ENCODE results near the gene LBX1. TPM values are rescaled to one million over a fixed set of nuclear protein-coding genes. Genes with fewer than 3 reads are reported as not detected.

The LBX1 gene
- total RNA-seq, 2 donors from 2014 or later, result not detected

DNA sequence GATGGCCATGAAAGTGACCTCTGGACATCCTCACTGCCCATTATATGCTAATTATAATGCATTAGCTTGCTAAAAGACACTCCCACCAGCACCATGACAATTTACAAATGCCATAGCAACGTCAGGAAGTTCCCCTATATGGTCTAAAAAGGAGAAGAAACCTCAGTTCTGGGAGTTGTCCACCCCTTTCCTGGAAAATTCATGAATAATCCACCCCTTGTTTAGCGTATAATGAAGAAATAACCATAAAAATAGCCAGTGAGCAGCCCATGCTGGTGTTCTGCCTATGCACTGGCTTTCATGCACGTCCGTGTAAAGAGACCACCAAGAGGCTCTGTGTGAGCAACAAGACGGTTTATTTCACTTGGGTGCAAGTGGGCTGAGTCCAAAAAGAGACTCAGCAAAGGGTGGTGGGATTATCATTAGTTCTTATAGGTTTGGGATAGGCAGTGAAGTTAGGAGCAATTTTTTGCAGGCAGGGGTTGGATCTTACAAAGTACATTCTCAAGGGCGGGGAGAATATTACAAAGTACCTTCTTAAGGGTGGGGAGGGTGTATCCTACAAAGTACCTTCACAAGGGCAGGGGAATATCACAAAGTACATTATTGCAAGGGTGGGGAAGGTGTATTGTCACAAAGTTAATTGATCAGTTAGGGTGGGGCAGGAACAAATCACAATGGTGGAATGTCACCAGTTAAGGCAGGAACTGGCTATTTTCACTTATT lies 45.6 kb downstream of the LBX1 start:
- H3K4me3 Mint-ChIP-seq, result no peak overlapping the region
- Histone ChIP-seq H3K36me3 (ENCODE audit: control insufficient read depth, insufficient read depth, low read length) (no peaks in the 10 kb centered on the region), H3K9me3 (ENCODE audit: control insufficient read depth, low read length) (no peaks in the 10 kb centered on the region), H3K4me1 (ENCODE audit: control insufficient read depth, insufficient read depth, low read length) (no peaks in the 10 kb centered on the region), H3K27me3 (ENCODE audit: control insufficient read depth, insufficient read depth, low read length, poor library complexity, severe bottlenecking) (no peaks in the 10 kb centered on the region), H3K4me3 (ENCODE audit: low read length) (no peak overlapping the region), H3K9ac (ENCODE audit: extremely low read depth, low read length, poor library complexity, severe bottlenecking) (no peak overlapping the region), H3K27ac (ENCODE audit: low read depth, low read length) (no peak overlapping the region)
- no peak overlapping the region for H3K27ac Mint-ChIP-seq
- H3K36me3 Mint-ChIP-seq (ENCODE audit: low read depth), result no peaks in the 10 kb centered on the region
- no peak for DNase-seq
- TF ChIP-seq, protein P1, sequence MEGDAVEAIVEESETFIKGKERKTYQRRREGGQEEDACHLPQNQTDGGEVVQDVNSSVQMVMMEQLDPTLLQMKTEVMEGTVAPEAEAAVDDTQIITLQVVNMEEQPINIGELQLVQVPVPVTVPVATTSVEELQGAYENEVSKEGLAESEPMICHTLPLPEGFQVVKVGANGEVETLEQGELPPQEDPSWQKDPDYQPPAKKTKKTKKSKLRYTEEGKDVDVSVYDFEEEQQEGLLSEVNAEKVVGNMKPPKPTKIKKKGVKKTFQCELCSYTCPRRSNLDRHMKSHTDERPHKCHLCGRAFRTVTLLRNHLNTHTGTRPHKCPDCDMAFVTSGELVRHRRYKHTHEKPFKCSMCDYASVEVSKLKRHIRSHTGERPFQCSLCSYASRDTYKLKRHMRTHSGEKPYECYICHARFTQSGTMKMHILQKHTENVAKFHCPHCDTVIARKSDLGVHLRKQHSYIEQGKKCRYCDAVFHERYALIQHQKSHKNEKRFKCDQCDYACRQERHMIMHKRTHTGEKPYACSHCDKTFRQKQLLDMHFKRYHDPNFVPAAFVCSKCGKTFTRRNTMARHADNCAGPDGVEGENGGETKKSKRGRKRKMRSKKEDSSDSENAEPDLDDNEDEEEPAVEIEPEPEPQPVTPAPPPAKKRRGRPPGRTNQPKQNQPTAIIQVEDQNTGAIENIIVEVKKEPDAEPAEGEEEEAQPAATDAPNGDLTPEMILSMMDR (conservative IDR thresholded peaks at IDR 0.05), result no peak
- peaks cover 4% of the 10 kb centered on the region for H3K27me3 Mint-ChIP-seq (ENCODE audit: insufficient read depth)
- H3K4me1 Mint-ChIP-seq, result no peaks in the 10 kb centered on the region
- no peaks in the 10 kb centered on the region for H3K9me3 Mint-ChIP-seq
- 83 to 95% methylated on average over 4 to 6 of the region's 6 CpGs for WGBS, 2 experiments (ENCODE audit: insufficient coverage in 1 of 2, insufficient read length in 1 of 2)

DNA sequence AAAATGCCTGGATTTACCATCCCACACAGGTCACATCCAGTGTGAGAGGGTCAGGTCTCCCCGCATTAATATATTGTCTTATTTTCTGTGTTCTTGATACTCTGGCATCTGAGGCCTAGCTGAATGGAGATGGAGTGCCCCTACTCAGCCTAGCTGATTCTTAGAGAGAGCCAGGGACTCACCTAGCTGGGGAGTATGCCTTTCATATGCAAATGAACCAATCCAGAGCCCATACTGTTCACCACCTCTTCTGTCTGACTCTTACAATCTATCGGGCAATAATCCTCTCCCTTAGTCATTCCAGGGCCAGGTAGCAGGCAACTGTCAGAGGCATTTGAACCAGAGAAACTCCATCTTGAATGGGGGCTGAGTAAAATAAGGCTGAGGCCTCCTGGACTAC lies 46.3 kb downstream of the LBX1 start:
- no peaks in the 10 kb centered on the region for H3K36me3 Mint-ChIP-seq (ENCODE audit: low read depth)
- 59% methylated on average over 2 of the region's 2 CpGs; no CpG with 5 or more reads in 1 of the 2 experiments for WGBS, 2 experiments (ENCODE audit: insufficient coverage in 1 of 2, insufficient read length in 1 of 2)
- DNase-seq, result peak; percentile 49
- peaks cover 8% of the 10 kb centered on the region for H3K27me3 Mint-ChIP-seq (ENCODE audit: insufficient read depth)
- no peak overlapping the region for H3K4me3 ChIP-seq (ENCODE audit: low read length)
- H3K4me1 Mint-ChIP-seq, result no peaks in the 10 kb centered on the region
- H3K9ac ChIP-seq (ENCODE audit: extremely low read depth, low read length, poor library complexity, severe bottlenecking), result no peak overlapping the region
- H3K36me3 ChIP-seq (ENCODE audit: control insufficient read depth, insufficient read depth, low read length), result no peaks in the 10 kb centered on the region
- H3K9me3 Mint-ChIP-seq, result no peaks in the 10 kb centered on the region
- H3K27ac Mint-ChIP-seq, result no peak overlapping the region
- no peaks in the 10 kb centered on the region for H3K9me3 ChIP-seq (ENCODE audit: control insufficient read depth, low read length)
- TF ChIP-seq, protein P1 (conservative IDR thresholded peaks at IDR 0.05), result no peak
- no peak overlapping the region for H3K4me3 Mint-ChIP-seq
- H3K4me1 ChIP-seq (ENCODE audit: control insufficient read depth, insufficient read depth, low read length), result no peaks in the 10 kb centered on the region
- no peaks in the 10 kb centered on the region for H3K27me3 ChIP-seq (ENCODE audit: control insufficient read depth, insufficient read depth, low read length, poor library complexity, severe bottlenecking)
- H3K27ac ChIP-seq (ENCODE audit: low read depth, low read length), result no peak overlapping the region

Other genes with a start within 250 kb of the LBX1 start
- gene MRPL43, start 242.0 kb downstream of the LBX1 start, total RNA-seq, result 10 to 100 TPM; 68.9 to 72.8 TPM
- gene TWNK, start 241.9 kb downstream of the LBX1 start, total RNA-seq, result 10 to 100 TPM; 11.2 to 15.1 TPM
- 10 to 100 TPM; 76.8 to 85.9 TPM for gene LZTS2, start 229.7 kb downstream of the LBX1 start, total RNA-seq
- 1 to 10 TPM in 1 of 2 donors, under 1 TPM in 1; 0.49 to 1.1 TPM for gene PDZD7, start 198.3 kb downstream of the LBX1 start, total RNA-seq
- 1 to 10 TPM; 1.8 to 2.1 TPM for gene SFXN3, start 198.2 kb downstream of the LBX1 start, total RNA-seq
- gene KAZALD1, start 167.5 kb downstream of the LBX1 start, total RNA-seq, result 10 to 100 TPM in 1 of 2 donors, 1 to 10 TPM in 1; 5.2 to 10.0 TPM
- not detected for gene TLX1, start 98.2 kb downstream of the LBX1 start, total RNA-seq
- gene BTRC, start 124.7 kb upstream of the LBX1 start, total RNA-seq, result 10 to 100 TPM; 30.1 to 38.2 TPM

Data from endodermal cell (in vitro differentiated cells).